ENCODE measurements around the gene ZFAND3.
A peak's percentile ranks its signal among the peaks of the same experiment; 100 is the strongest.

ZFAND3 gene

GRCh38 chr6:37819177-37819801, at the start of gene ZFAND3:
TSS of gene ZFAND3 (plus strand) at chr6:37819727. CDS start at chr6:37819946, 219 bp downstream.
- DNase-seq (ENCODE audit: low read depth in 2 of 2) = peak; percentile 92 to 94

- no peak for DNase-seq (ENCODE audit: low read depth in 2 of 2)
Observed at GRCh38 chr6:37774028-37774680, 45.4 kb upstream of the ZFAND3 start.

GRCh38 chr6:37776566-37776965, 43.0 kb upstream of the ZFAND3 start:
- no peak for DNase-seq (ENCODE audit: low read depth in 2 of 2)

- DNase-seq (ENCODE audit: low read depth in 2 of 2) = no peak
Observed at GRCh38 chr6:37777272-37777834, 42.2 kb upstream of the ZFAND3 start.

- DNase-seq (ENCODE audit: low read depth in 2 of 2) = no peak
Observed at GRCh38 chr6:37779111-37779800, 40.3 kb upstream of the ZFAND3 start.

- DNase-seq (ENCODE audit: low read depth in 2 of 2) = no peak
Observed at GRCh38 chr6:37779902-37780628, 39.5 kb upstream of the ZFAND3 start.

- DNase-seq (ENCODE audit: low read depth in 2 of 2) = no peak
Observed at GRCh38 chr6:37781788-37782187, 37.7 kb upstream of the ZFAND3 start.

GRCh38 chr6:37783025-37783855, 36.3 kb upstream of the ZFAND3 start:
- no peak for DNase-seq (ENCODE audit: low read depth in 2 of 2)

GRCh38 chr6:37783856-37784584, 35.5 kb upstream of the ZFAND3 start:
- DNase-seq (ENCODE audit: low read depth in 2 of 2) = no peak

- no peak for DNase-seq (ENCODE audit: low read depth in 2 of 2)
Observed at GRCh38 chr6:37784585-37784967, 35.0 kb upstream of the ZFAND3 start.

- no peak for DNase-seq (ENCODE audit: low read depth in 2 of 2)
Observed at GRCh38 chr6:37785002-37785662, 34.4 kb upstream of the ZFAND3 start.

- DNase-seq (ENCODE audit: low read depth in 2 of 2) = no peak
Observed at GRCh38 chr6:37785663-37786270, 33.8 kb upstream of the ZFAND3 start.

GRCh38 chr6:37787216-37787615, 32.3 kb upstream of the ZFAND3 start:
- DNase-seq (ENCODE audit: low read depth in 2 of 2) = no peak

GRCh38 chr6:37788259-37788658, 31.3 kb upstream of the ZFAND3 start:
- no peak for DNase-seq (ENCODE audit: low read depth in 2 of 2)

GRCh38 chr6:37791156-37791919, 28.2 kb upstream of the ZFAND3 start:
- peak; percentile 77 to 82 for DNase-seq (ENCODE audit: low read depth in 2 of 2)

GRCh38 chr6:37792457-37793033, 27.0 kb upstream of the ZFAND3 start:
- DNase-seq (ENCODE audit: low read depth in 2 of 2) = no peak

GRCh38 chr6:37793067-37793466, 26.5 kb upstream of the ZFAND3 start:
- no peak for DNase-seq (ENCODE audit: low read depth in 2 of 2)

- no peak for DNase-seq (ENCODE audit: low read depth in 2 of 2)
Observed at GRCh38 chr6:37794825-37795224, 24.7 kb upstream of the ZFAND3 start.
